GM12878 (cell line): ENCODE data around the gene C16orf74.

Experiments
- EP300 ChIP-seq, 2 experiments: fragments of 150-350 bp in 1 of 2; IDR thresholded peaks; 2 replicates each; pipeline ENCODE4 v1.6.1; 2011 to 2012; ENCODE audit warnings: low read depth in 2 of 2, low read length in 2 of 2, borderline replicate concordance in 1 of 2, improper control_type of control experiment in 1 of 2, inconsistent platforms in 1 of 2; ENCODE audit not compliant: control insufficient read depth in 1 of 2
- FOXM1 ChIP-seq: IDR thresholded peaks from 2 replicates; pipeline ENCODE4 v1.6.1; 2012; ENCODE audit warnings: low read depth, mild to moderate bottlenecking, inconsistent platforms, low read length, moderate library complexity
- HDAC6 ChIP-seq: fragments of 200-600 bp; sonication (generic); IDR thresholded peaks from one replicate; pipeline ENCODE4 v1.8.0; 2017; ENCODE audit warnings: antibody characterized with exemption; ENCODE audit not compliant: unreplicated experiment
- JUND ChIP-seq: IDR thresholded peaks from 2 replicates; pipeline ENCODE4 v1.6.1; 2012; ENCODE audit warnings: low read depth, mild to moderate bottlenecking, low read length, improper control_type of control experiment, moderate library complexity
- MYC ChIP-seq: IDR thresholded peaks from 2 replicates; pipeline ENCODE4 v1.6.1; 2011; ENCODE audit warnings: mild to moderate bottlenecking, low read length, moderate library complexity, inconsistent platforms; ENCODE audit not compliant: insufficient read depth, insufficient replicate concordance, insufficient read length, severe bottlenecking
- POLR2A ChIP-seq: IDR thresholded peaks from 2 replicates; pipeline ENCODE4 v1.6.1; 2011; ENCODE audit warnings: low read depth, mild to moderate bottlenecking, low read length
- ZNF274 ChIP-seq: IDR thresholded peaks from one replicate; pipeline ENCODE4 v1.8.0; 2011; ENCODE audit not compliant: insufficient read length, insufficient read depth
- TF ChIP-seq, protein P1 (sequence below), 3 experiments: IDR thresholded peaks in 2 of 3; conservative IDR thresholded peaks in 1 of 3; 2 replicates each; pipeline ENCODE4 v1.5.1; 2011; ENCODE audit warnings: low read depth in 3 of 3, low read length in 3 of 3, mild to moderate bottlenecking in 3 of 3, control low read depth in 2 of 3, moderate library complexity in 2 of 3, inconsistent platforms in 1 of 3, mixed read lengths in 1 of 3; ENCODE audit not compliant: control insufficient read depth in 2 of 3, insufficient read depth in 1 of 3; ENCODE audit errors: extremely low read depth in 1 of 3

DNA sequence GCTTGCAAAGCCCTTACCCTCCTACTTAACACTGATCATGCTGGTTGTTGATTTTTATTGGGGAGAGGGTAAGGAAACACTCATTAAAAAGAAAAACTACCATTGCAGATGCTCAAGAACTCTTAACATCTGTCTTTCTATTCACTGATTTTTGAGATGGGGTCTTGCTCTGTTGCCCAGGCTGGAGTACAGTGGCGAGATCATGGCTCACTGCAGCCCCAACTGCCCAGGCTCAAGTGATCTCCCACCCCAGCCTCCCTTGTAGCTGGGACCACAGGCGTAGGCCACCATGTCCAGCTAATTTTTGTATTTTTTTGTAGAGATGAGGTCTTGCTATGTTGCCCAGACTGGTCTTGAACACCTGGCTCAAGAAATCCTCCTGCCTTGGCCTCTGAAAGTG, 33.9 kb upstream of the C16orf74 start:
- no peak for TF ChIP-seq FOXM1
- TF ChIP-seq JUND, result no peak
- no peak for TF ChIP-seq ZNF274
- TF ChIP-seq MYC, result no peak
- TF ChIP-seq POLR2A, result no peak
- TF ChIP-seq, protein P1, sequence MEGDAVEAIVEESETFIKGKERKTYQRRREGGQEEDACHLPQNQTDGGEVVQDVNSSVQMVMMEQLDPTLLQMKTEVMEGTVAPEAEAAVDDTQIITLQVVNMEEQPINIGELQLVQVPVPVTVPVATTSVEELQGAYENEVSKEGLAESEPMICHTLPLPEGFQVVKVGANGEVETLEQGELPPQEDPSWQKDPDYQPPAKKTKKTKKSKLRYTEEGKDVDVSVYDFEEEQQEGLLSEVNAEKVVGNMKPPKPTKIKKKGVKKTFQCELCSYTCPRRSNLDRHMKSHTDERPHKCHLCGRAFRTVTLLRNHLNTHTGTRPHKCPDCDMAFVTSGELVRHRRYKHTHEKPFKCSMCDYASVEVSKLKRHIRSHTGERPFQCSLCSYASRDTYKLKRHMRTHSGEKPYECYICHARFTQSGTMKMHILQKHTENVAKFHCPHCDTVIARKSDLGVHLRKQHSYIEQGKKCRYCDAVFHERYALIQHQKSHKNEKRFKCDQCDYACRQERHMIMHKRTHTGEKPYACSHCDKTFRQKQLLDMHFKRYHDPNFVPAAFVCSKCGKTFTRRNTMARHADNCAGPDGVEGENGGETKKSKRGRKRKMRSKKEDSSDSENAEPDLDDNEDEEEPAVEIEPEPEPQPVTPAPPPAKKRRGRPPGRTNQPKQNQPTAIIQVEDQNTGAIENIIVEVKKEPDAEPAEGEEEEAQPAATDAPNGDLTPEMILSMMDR (IDR thresholded peaks at IDR 0.05 in 2 of 3, conservative IDR thresholded peaks at IDR 0.05 in 1 of 3; ENCODE audit: control insufficient read depth in 2 of 3, extremely low read depth in 1 of 3, insufficient read depth in 1 of 3, low read depth in 3 of 3, low read length in 3 of 3), result no peak
- no peak for TF ChIP-seq EP300 (IDR thresholded peaks at IDR 0.05; ENCODE audit: borderline replicate concordance in 1 of 2, control insufficient read depth in 1 of 2, low read depth in 2 of 2, low read length in 2 of 2)
- no peak for TF ChIP-seq HDAC6
